ENCODE results near the gene GCN1. TPM values are rescaled to one million over a fixed set of nuclear protein-coding genes. Genes with fewer than 3 reads are reported as not detected.
A peak's percentile ranks its signal among the peaks of the same experiment; 100 is the strongest.

The GCN1 gene
- total and polyA plus RNA-seq, 2 donors from 2014 or later: 12.2 to 77.6 TPM

DNA sequence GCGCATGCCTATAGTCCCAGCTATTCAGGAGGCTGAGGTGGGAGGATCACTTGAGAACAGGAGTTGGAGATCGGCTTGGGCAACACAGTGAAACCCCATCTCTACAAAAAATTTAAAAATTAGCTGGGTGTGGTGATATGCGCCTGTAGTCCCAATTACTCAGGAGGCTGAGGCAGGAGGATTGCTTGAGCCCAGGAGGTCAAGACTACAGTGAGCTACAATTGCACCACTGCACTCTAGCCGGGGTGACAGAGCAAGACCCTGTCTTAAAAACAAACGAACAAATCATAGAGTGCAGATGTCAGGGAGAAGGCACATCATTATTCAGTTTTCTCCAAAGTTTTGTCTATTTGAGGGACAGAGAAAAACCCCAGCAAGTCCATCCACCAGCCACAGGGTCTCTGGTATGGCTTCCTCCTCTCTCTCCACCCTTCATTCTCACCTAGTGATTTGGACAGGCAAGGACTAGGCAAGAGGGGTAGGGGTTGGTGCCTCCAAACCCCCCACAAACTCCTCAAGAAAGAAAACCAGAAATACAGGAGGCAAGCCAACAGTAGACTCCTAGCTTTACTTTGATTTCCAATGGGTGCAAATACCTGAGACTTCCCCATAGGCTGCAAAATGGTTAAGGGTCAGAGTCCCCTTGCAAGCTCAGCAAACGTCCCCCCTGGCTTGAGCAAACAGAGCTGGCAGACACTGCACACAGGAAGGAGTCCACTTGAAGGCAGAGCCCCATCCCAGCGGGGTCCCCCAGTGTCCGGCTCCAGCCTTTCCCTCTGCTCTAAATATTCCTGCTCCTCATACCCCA, 32.9 kb upstream of the GCN1 start:
- H3K4me3 ChIP-seq (ENCODE audit: low read length in 3 of 3): peak overlapping the region in 1 of 3 donors; percentile 48
- H3K9ac ChIP-seq (ENCODE audit: low read length in 3 of 3): peak overlapping the region in 1 of 3 donors; percentile 65

GRCh38 chr12:120225852-120226640, 31.5 kb upstream of the GCN1 start:
- TF ChIP-seq, protein P1, sequence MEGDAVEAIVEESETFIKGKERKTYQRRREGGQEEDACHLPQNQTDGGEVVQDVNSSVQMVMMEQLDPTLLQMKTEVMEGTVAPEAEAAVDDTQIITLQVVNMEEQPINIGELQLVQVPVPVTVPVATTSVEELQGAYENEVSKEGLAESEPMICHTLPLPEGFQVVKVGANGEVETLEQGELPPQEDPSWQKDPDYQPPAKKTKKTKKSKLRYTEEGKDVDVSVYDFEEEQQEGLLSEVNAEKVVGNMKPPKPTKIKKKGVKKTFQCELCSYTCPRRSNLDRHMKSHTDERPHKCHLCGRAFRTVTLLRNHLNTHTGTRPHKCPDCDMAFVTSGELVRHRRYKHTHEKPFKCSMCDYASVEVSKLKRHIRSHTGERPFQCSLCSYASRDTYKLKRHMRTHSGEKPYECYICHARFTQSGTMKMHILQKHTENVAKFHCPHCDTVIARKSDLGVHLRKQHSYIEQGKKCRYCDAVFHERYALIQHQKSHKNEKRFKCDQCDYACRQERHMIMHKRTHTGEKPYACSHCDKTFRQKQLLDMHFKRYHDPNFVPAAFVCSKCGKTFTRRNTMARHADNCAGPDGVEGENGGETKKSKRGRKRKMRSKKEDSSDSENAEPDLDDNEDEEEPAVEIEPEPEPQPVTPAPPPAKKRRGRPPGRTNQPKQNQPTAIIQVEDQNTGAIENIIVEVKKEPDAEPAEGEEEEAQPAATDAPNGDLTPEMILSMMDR (IDR thresholded peaks at IDR 0.05; ENCODE audit: borderline replicate concordance, extremely low read depth, insufficient read depth): no peak
- intact Hi-C loops (cut with DNase I): loop anchor here (5.0 kb wide), 1 partner anchor 36 kb away; no protein-coding TSS in a partner anchor
- Histone ChIP-seq H3K9ac (ENCODE audit: low read length in 3 of 3) (peak overlapping the region in 1 of 3 donors; percentile 44), H3K36me3 (ENCODE audit: control insufficient read depth in 2 of 3, insufficient read depth in 3 of 3, low read length in 3 of 3) (peaks cover 0 to 36% (median 23%) of the 10 kb centered on the region in 3 donors), H3K27ac (ENCODE audit: low read depth in 2 of 2, low read length in 2 of 2) (peak overlapping the region in 1 of 2 donors; percentile 29), H3K27me3 (ENCODE audit: control insufficient read depth, insufficient read depth, low read length) (no peaks in the 10 kb centered on the region), H3K4me1 (ENCODE audit: control insufficient read depth in 2 of 3, insufficient read depth in 2 of 3, low read depth in 1 of 3, low read length in 3 of 3) (peaks cover 2 to 60% (median 57%) of the 10 kb centered on the region in 3 donors), H3K4me3 (ENCODE audit: low read length in 3 of 3) (peak overlapping the region in 1 of 3 donors; percentile 0), H3K9me3 (ENCODE audit: control insufficient read depth in 2 of 3, insufficient read depth in 1 of 3, low read length in 3 of 3) (no peaks in the 10 kb centered on the region)
- no peak for FAIRE-seq
- peak in 1 of 5 donors; percentile 89 for DNase-seq

More for the DNA sequence above, 32.9 kb upstream of the GCN1 start:
- Histone ChIP-seq H3K27me3 (ENCODE audit: control insufficient read depth, insufficient read depth, low read length) (no peaks in the 10 kb centered on the region), H3K27ac (ENCODE audit: low read depth in 2 of 2, low read length in 2 of 2) (peak overlapping the region; percentile 84 to 92), H3K36me3 (ENCODE audit: control insufficient read depth in 2 of 3, insufficient read depth in 3 of 3, low read length in 3 of 3) (peaks cover 0 to 22% (median 10%) of the 10 kb centered on the region in 3 donors), H3K9me3 (ENCODE audit: control insufficient read depth in 2 of 3, insufficient read depth in 1 of 3, low read length in 3 of 3) (no peaks in the 10 kb centered on the region), H3K4me1 (ENCODE audit: control insufficient read depth in 2 of 3, insufficient read depth in 2 of 3, low read depth in 1 of 3, low read length in 3 of 3) (peaks cover 2 to 70% (median 70%) of the 10 kb centered on the region in 3 donors)
- intact Hi-C loops (cut with DNase I): loop anchor here (5.0 kb wide), 1 partner anchor 35 kb away; no protein-coding TSS in a partner anchor
- DNase-seq (no peak), FAIRE-seq (no peak)
- TF ChIP-seq, protein P1 (IDR thresholded peaks at IDR 0.05; ENCODE audit: borderline replicate concordance, extremely low read depth, insufficient read depth): no peak

DNA sequence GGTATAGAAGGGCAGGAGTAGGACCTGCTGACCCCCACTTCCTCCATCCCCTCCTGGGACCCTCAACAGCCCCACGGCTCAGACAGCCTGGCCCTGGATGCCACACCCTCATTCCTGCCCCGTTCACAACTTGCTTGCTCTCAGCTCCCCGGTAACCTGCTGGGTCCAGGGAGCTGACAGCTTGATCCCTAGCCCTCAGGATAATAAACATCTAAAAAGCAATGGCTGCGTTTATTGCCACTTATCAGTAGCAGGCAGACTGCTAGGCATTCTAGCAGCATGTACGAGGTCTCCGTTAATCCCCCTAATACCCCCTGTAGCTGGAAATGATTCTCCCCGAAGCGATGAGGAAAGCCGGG, 30.7 kb upstream of the GCN1 start:
- Histone ChIP-seq H3K36me3 (ENCODE audit: control insufficient read depth in 2 of 3, insufficient read depth in 3 of 3, low read length in 3 of 3) (peaks cover 0 to 44% (median 30%) of the 10 kb centered on the region in 3 donors), H3K4me3 (ENCODE audit: low read length in 3 of 3) (peak overlapping the region in 1 of 3 donors; percentile 0), H3K27ac (ENCODE audit: low read depth in 2 of 2, low read length in 2 of 2) (peak overlapping the region; percentile 68 to 72), H3K9me3 (ENCODE audit: control insufficient read depth in 2 of 3, insufficient read depth in 1 of 3, low read length in 3 of 3) (no peaks in the 10 kb centered on the region), H3K9ac (ENCODE audit: low read length in 3 of 3) (peak overlapping the region in 1 of 3 donors; percentile 41), H3K27me3 (ENCODE audit: control insufficient read depth, insufficient read depth, low read length) (no peaks in the 10 kb centered on the region), H3K4me1 (ENCODE audit: control insufficient read depth in 2 of 3, insufficient read depth in 2 of 3, low read depth in 1 of 3, low read length in 3 of 3) (peaks cover 2 to 51% (median 49%) of the 10 kb centered on the region in 3 donors)
- DNase-seq (no peak), FAIRE-seq (no peak)
- intact Hi-C loops (cut with DNase I): loop anchor here (5.0 kb wide), 1 partner anchor 37 kb away; no protein-coding TSS in a partner anchor
- TF ChIP-seq, protein P1 (IDR thresholded peaks at IDR 0.05; ENCODE audit: borderline replicate concordance, extremely low read depth, insufficient read depth): no peak
